PC-9 (cell line): ENCODE data around the gene ZMYND11. TPM values are rescaled to one million over a fixed set of nuclear protein-coding genes. Genes with fewer than 3 reads are reported as not detected.

Source experiments
- BruUV-seq: library from RNA; stranded (reverse); fragments of 400-500 nt; replicated peaks from 2 replicates; lab custom pipeline; 2021; lab: Mats Ljungman, UMichigan
- CTCF ChIA-PET: fragments of 300-600 bp; sonication (Branson Sonifier 250); formaldehyde crosslinking; loops from one replicate; lab custom pipeline; 2022; ENCODE audit warnings: antibody characterized with exemption; lab: Charles Lee
- POLR2A ChIA-PET: fragments of 300-600 bp; sonication (Branson Sonifier 250); formaldehyde crosslinking; loops from one replicate; lab custom pipeline; 2022; ENCODE audit warnings: antibody characterized with exemption; ENCODE audit not compliant: unreplicated experiment; lab: Charles Lee
- DNase-seq, 2 experiments: peaks; one replicate each; pipeline versions ENCODE4 v3.0.0 to v3.0.0-alpha.2; 2015 to 2022; ENCODE audit warnings: mixed read lengths in 1 of 2
- H2AFZ ChIP-seq: fragments of 200-600 bp; sonication (generic); 2 replicates; pipeline ENCODE4 v1.8.1; 2017; ENCODE audit warnings: antibody characterized with exemption
- H3F3A ChIP-seq: fragments of 200-600 bp; sonication (generic); 2 replicates; pipeline ENCODE4 v1.8.1; 2017; ENCODE audit warnings: antibody characterized with exemption, mild to moderate bottlenecking, low read depth; ENCODE audit not compliant: insufficient read depth
- H3K27ac ChIP-seq: fragments of 200-600 bp; sonication (generic); 2 replicates; pipeline ENCODE4 v1.6.1; 2016; ENCODE audit warnings: mixed run types
- H3K27me3 ChIP-seq: fragments of 200-600 bp; sonication (generic); 2 replicates; pipeline ENCODE4 v1.6.1; 2016; ENCODE audit warnings: low read depth, mixed run types; ENCODE audit not compliant: insufficient read depth
- H3K36me3 ChIP-seq: fragments of 200-600 bp; sonication (generic); 2 replicates; pipeline ENCODE4 v1.6.1; 2016; ENCODE audit warnings: low read depth, mixed run types
- H3K4me1 ChIP-seq: fragments of 200-600 bp; sonication (generic); replicated peaks from 2 replicates; pipeline ENCODE4 v1.6.1; 2016; ENCODE audit warnings: mixed run types; ENCODE audit not compliant: insufficient read depth
- H3K4me2 ChIP-seq: fragments of 200-600 bp; sonication (generic); 2 replicates; pipeline ENCODE4 v1.6.1; 2017; ENCODE audit warnings: mixed run types
- H3K4me3 ChIP-seq: fragments of 200-600 bp; sonication (generic); 2 replicates; pipeline ENCODE4 v1.6.1; 2016; ENCODE audit warnings: mixed run types
- H3K79me2 ChIP-seq: fragments of 200-600 bp; sonication (generic); 2 replicates; pipeline ENCODE4 v1.6.1; 2017; ENCODE audit warnings: low read depth, mixed run types
- H3K9me2 ChIP-seq: fragments of 200-600 bp; sonication (generic); 2 replicates; pipeline ENCODE4 v1.8.1; 2017; ENCODE audit warnings: mild to moderate bottlenecking; ENCODE audit not compliant: insufficient read depth
- H3K9me3 ChIP-seq: fragments of 200-600 bp; sonication (generic); 2 replicates; pipeline ENCODE4 v1.8.1; 2016; ENCODE audit warnings: low read depth; ENCODE audit not compliant: insufficient read depth
- H4K20me1 ChIP-seq: fragments of 200-600 bp; sonication (generic); 2 replicates; pipeline ENCODE4 v1.8.1; 2017; ENCODE audit not compliant: insufficient read depth
- CTCF ChIP-seq: fragments of 200-600 bp; sonication (generic); conservative IDR thresholded peaks from 2 replicates; pipeline ENCODE4 v1.6.1; 2017; ENCODE audit warnings: mixed run types, antibody characterized with exemption, mild to moderate bottlenecking, moderate library complexity
- EZH2 ChIP-seq: fragments of 200-600 bp; sonication (generic); IDR thresholded peaks from 2 replicates; pipeline ENCODE4 v1.8.0; 2017; ENCODE audit warnings: antibody characterized with exemption, low read depth
- intact Hi-C: fragments of 100-400 bp; cut with micrococcal nuclease; formaldehyde crosslinking; loops from one replicate; pipeline ENCODE4 v1.10.0; 2022; ENCODE audit not compliant: unreplicated experiment
- total RNA-seq: library from RNA; stranded (reverse); gene quantifications from 2 replicates; pipeline ENCODE4 v1.2.3, GENCODE V29; 2021

The ZMYND11 gene
- total RNA-seq, 1 experiment from 2014 or later = 51.7 TPM

- Histone ChIP-seq H3K9me3 (no peaks in the 10 kb centered on the region), H3K27ac (no peak overlapping the region), H2AFZ (no peak overlapping the region), H3F3A (no peaks in the 10 kb centered on the region), H3K4me2 (no peak overlapping the region), H3K27me3 (peaks cover 63% of the 10 kb centered on the region), H3K79me2 (no peaks in the 10 kb centered on the region), H3K36me3 (no peaks in the 10 kb centered on the region), H3K4me3 (no peak overlapping the region), H3K9me2 (no peaks in the 10 kb centered on the region), H3K4me1 (no peaks in the 10 kb centered on the region), H4K20me1 (no peaks in the 10 kb centered on the region)
- ChIA-PET CTCF (no interaction called here), POLR2A (no interaction called here)
- BruUV-seq = no TSS peak
- TF ChIP-seq CTCF = no peak
- TF ChIP-seq EZH2 = no peak
- no peak for DNase-seq
- intact Hi-C loops = no loop called here
Observed at GRCh38 chr10:293636-294035, 158.4 kb downstream of the ZMYND11 start.

- Histone ChIP-seq H3K36me3 (no peaks in the 10 kb centered on the region), H2AFZ (no peak overlapping the region), H3K9me3 (no peaks in the 10 kb centered on the region), H3F3A (no peaks in the 10 kb centered on the region), H3K27me3 (peaks cover 50% of the 10 kb centered on the region), H3K9me2 (no peaks in the 10 kb centered on the region), H4K20me1 (no peaks in the 10 kb centered on the region), H3K4me1 (no peaks in the 10 kb centered on the region), H3K79me2 (no peaks in the 10 kb centered on the region), H3K27ac (no peak overlapping the region), H3K4me3 (no peak overlapping the region), H3K4me2 (no peak overlapping the region)
- no TSS peak for BruUV-seq
- ChIA-PET CTCF (no interaction called here), POLR2A (no interaction called here)
- intact Hi-C loops = no loop called here
- TF ChIP-seq EZH2 (no peak), CTCF (no peak)
- no peak for DNase-seq
Observed at GRCh38 chr10:297567-297966, 162.3 kb downstream of the ZMYND11 start.

DNA sequence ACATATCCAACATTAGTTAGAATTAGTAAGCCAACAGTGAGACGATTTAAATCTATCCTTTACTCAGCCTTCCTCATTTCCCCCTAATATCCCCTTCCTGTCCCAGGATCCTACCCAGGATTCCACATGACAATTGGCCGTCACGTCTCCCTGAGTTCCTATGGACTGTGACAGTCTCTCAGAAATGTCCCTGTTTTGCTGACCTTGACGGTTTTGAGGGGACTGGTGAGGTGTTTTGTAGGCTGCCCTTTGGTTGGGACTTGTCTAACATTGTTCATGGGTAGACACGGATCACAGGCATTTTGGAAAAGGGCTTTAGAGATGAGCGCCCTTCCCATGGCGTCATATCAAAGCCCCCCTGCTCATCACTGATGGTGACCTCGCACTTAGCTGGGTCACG lies 162.8 kb downstream of the ZMYND11 start:
- Histone ChIP-seq H3K79me2 (no peaks in the 10 kb centered on the region), H2AFZ (no peak overlapping the region), H3F3A (no peaks in the 10 kb centered on the region), H3K9me2 (no peaks in the 10 kb centered on the region), H3K9me3 (no peaks in the 10 kb centered on the region), H3K27me3 (peaks cover 50% of the 10 kb centered on the region), H3K36me3 (no peaks in the 10 kb centered on the region), H3K4me3 (no peak overlapping the region), H3K4me2 (no peak overlapping the region), H3K4me1 (no peaks in the 10 kb centered on the region), H4K20me1 (no peaks in the 10 kb centered on the region), H3K27ac (no peak overlapping the region)
- DNase-seq = no peak
- intact Hi-C loops = no loop called here
- POLR2A ChIA-PET = no interaction called here
- no TSS peak for BruUV-seq
- TF ChIP-seq EZH2 (no peak), CTCF (no peak)
- CTCF ChIA-PET = no interaction called here
